HG03196 (cell line): Measurements from ENCODE around the gene MYO5B.

Source experiments
- ATAC-seq: cut with Tn5 transposase; IDR thresholded peaks from one replicate; pipeline ENCODE4 v1.9.1; 2021; ENCODE audit not compliant: unreplicated experiment

The MYO5B gene

GRCh38 chr18:50073319-50073718, 121.6 kb downstream of the MYO5B start:
- no peak for ATAC-seq

DNA sequence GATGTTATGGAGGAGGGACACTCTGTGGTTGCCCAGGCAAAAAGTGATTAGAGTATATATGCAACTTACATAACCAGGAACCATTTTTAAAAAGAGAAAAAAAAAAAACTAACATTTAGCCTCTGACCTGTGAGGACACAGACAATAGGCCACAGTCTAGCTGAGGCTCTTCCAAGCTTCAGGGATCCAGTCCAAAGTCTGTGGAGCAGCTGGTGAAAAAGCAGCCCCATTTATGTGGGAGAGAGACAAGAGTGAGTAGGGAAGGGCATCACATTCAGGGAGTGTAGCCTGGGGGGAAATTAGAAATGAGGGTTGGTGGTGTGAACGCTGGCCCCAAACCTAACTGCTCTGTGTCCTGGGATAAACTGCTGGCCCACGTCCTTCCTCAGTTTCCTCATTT, 122.8 kb downstream of the MYO5B start:
- no peak for ATAC-seq

- no peak for ATAC-seq
Observed at GRCh38 chr18:50071397-50071796, 123.5 kb downstream of the MYO5B start.

- no peak for ATAC-seq
Observed at GRCh38 chr18:50069422-50069821, 125.5 kb downstream of the MYO5B start.

GRCh38 chr18:50065527-50065926, 129.4 kb downstream of the MYO5B start:
- ATAC-seq: no peak

DNA sequence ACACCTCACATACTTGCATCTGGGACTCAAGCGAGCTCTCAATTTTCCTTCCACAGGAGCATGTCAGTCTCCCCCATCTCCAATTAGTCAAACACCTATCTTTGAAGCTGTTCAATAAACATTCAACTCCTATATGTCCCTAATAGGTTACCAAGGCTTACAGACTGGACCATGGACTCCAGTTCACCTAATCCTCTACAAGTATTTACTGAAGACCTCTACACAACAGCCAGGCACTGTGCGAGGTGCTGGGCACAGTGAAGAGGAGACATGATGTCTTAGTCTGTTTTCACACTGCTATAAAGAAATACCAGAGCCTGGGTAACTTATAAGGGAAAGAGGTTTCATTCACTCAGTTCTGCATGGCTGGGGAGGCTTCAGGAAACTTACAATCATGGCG, 129.9 kb downstream of the MYO5B start:
- no peak for ATAC-seq

DNA sequence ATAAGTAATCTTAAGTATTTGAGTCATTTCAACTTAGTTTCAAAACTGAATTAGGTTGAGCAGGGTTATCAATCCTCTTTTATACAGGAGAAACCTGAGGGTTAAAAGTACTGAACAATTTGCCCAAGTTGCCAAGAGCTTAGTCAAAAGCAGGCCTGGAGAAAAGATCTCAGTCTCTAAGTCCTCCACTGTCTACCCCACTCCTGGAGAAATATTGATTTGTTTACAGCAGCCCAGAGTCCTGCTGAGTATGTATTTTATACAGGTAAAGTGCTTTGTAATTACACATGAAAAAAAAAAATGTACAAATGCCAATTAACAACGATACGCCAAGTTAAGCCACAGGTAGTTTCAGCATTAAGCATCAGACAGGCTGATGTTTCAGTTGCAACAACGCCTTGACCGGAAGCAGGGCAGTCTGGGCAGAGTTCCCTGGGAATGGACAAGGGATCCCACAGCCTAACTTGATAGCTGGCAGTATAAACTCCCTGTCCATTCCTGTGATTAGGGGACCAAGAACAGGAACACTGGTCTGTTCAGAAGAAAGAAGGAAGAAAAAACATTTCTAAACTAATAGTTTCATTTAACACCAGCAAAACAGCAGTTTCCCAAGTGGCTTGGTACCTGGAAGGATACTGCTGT, 132.9 kb downstream of the MYO5B start:
- ATAC-seq: no peak

DNA sequence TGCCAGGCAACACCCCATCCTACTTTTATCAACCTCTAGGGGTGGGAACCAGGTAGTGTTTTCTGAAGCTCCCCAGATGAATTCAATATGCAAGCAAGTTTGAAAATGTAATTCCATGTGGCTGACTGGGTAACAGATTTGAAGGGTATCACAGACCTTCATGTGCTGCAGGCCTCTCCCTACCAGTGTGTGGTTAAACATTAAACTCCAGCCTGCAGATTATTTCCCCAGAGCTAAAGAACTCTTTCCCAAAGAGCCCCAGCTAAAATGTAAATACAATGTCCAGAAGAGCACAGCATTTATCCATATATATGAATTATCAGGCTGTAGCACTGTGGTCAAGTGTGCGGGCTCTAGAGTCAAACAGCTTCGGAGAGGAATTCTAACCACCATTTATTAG, 134.1 kb downstream of the MYO5B start:
- ATAC-seq: no peak

DNA sequence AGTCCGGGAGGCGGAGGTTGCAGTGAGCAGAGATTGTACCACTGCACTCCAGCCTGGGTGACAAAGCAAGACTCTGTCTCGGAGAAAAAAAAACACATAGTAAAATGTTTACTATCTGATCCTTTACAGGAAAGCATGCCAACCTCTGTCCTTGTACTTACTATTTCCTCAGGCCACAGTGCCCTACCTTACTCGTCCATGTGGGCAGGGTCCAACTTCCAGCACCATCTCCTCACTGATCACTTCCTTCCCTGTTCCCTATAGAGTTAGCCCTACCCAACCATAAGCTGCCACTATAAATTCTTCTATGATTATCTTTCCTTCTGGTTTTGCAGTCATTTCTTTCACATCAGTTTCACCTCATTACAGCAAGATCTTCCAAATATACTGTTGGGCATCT, 136.2 kb downstream of the MYO5B start:
- no peak for ATAC-seq

DNA sequence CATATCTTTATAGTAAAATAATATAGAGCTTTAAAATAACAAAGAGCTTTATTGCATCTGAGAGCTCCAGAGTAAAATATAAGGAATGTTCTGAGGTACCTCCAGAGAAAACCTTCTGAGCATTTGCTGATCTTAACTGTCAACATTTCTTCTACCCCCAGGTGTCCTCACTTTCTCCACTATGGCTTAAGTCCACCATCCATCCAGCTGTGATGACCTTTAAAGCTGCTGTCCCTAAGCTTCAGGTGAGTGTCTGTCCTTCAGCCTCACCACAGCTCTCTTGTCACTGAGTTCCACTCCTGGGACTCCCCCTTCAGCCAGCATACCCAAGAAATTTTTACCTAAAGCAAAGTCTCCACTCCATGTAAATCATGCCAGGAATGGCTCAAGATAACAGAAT, 137.9 kb downstream of the MYO5B start:
- no peak for ATAC-seq

DNA sequence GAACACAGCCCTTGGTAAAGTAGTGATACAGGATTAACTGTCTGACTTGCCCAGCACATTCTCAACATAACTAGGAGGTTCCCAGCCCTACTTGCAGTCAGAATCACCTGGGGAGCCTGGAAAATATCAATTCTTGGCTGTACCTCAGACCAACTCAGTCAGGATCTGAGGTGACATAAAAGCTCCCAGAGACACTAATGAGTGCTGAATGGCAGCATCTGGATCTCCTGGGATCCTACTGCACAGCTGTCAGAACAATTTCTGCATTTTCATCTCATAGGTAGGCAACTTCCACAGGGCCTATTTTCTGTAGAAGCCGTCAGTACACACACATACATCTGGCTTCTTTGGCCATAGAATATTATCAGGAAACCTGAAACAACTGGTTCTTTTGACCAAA, 138.8 kb downstream of the MYO5B start:
- ATAC-seq: no peak

- no peak for ATAC-seq
Observed at GRCh38 chr18:50055488-50055887, 139.5 kb downstream of the MYO5B start.

GRCh38 chr18:50053111-50053510, 141.8 kb downstream of the MYO5B start:
- no peak for ATAC-seq

- ATAC-seq: no peak
Observed at GRCh38 chr18:50051288-50051687, 143.7 kb downstream of the MYO5B start.

GRCh38 chr18:50045126-50045525, 149.8 kb downstream of the MYO5B start:
- ATAC-seq: no peak

GRCh38 chr18:50044402-50044801, 150.5 kb downstream of the MYO5B start:
- ATAC-seq: no peak

- no peak for ATAC-seq
Observed at GRCh38 chr18:50042611-50043010, 152.3 kb downstream of the MYO5B start.

DNA sequence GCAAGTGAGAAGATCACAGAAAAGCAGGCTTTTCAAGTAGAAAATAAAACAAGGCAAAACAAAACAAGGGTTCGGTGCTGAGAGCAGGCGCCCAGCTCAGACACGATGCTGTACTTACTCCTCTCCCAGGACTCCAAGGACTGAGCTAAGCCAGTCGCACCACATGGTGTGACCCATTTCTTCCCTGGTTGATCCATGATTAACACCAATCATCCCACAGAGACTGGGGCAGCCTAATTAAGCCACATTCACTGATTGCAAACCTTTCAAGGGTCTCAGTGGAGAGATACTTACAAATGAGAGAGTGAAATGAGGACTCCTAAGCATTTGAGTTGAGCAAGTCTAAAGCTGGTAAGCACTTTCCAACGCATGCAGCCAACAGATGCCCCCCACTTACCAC, 155.2 kb downstream of the MYO5B start:
- no peak for ATAC-seq

DNA sequence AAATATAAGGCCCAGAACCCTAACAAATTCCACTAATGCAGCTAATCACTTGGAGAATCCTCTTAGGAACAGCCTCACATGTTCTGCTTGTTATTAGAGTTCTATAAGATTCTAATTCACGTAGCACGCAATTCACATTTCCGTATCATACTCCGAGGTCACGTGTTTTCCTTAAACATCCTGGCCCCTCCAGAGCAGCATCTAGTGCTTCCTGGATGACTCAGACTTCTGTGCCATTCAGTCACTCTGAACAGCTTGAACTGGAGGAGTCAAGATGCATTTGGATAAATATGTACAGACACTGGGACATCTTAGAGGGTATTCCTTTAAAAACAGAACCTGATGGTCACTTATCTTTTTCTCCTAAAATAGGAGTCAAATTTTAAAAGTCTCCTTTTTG, 156.5 kb downstream of the MYO5B start:
- ATAC-seq: no peak

DNA sequence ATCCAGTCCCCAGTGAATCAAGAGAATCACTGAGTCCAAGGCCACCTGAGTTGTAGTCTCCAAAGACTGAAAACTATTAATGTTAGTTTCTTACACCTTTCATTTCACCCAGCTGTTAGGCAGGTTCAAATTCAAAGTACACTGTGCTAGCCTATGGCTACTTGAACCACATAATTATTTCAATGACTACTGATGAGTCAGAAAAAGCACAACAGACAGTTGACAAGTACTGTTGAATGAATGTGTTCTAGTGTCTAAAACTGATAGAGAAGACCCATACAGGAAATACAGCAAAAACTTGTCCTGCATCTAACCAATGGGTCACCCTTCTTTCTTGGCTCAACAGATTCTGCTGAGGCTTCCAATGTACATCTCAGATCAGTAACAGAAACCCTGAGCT, 160.9 kb downstream of the MYO5B start:
- ATAC-seq: no peak

GRCh38 chr18:50033004-50033403, 161.9 kb downstream of the MYO5B start:
- ATAC-seq: no peak

DNA sequence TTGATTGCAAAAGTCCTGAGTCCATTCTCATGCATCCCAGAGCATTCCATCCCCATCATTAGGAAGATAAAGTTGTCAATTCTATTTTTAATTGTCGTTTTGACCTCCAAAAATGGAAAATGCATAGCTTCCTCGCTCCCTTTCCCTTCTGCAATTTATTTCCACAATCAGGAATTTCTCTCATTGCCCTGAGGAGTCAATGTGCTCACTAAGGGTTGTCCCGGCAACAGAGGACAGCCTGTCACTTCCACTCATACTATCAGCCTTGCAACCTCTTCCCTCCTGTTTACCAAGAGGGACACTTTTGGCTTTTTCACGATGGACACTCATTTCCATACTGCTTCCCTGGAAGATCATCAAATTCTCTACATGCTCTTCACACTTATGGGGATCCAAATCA, 164.8 kb downstream of the MYO5B start:
- ATAC-seq: no peak

DNA sequence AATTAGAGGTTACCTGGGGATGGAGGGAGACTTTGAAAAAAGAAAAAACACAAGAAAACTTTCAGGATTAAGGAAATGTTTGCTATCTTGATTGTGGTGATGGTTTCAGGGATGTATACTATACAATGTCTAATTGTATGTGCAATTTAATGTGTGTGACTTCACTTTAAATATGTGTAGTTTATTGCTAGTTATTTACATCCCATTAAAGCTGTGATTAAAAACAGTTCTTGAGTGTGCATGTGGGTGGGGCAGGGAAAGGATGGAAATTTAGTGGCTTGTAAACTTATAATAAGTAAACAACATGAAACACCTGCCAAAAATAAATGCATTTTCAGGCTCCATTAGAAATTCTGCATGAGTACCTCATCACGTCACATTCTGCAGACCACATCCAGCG, 167.0 kb downstream of the MYO5B start:
- no peak for ATAC-seq

DNA sequence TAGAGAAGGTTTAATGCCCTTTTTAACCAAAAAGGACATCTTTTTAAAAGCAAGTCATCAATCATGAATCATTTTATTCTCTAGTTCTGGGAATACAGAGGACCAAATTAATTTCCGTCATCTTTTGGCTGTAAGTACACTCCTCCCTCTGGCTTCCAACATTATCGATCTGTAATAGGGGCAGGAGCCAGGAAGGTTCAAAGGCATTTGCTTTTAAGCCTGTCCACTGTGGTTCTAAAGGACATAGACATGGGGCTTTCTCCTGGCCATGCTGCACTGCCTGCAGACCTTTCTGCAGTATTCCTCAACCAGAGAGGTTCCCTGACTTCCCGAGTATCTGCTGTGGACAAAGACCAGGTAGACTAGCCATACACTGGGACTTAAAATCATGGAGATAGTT, 170.5 kb downstream of the MYO5B start:
- no peak for ATAC-seq
